HG03439 (cell line): ENCODE results near the gene YPEL3.

ENCODE experiments used
- ATAC-seq: cut with Tn5 transposase; IDR thresholded peaks from one replicate; pipeline ENCODE4 v1.9.1; 2021; ENCODE audit warnings: mild to moderate bottlenecking, moderate library complexity; ENCODE audit not compliant: unreplicated experiment

YPEL3 gene

DNA sequence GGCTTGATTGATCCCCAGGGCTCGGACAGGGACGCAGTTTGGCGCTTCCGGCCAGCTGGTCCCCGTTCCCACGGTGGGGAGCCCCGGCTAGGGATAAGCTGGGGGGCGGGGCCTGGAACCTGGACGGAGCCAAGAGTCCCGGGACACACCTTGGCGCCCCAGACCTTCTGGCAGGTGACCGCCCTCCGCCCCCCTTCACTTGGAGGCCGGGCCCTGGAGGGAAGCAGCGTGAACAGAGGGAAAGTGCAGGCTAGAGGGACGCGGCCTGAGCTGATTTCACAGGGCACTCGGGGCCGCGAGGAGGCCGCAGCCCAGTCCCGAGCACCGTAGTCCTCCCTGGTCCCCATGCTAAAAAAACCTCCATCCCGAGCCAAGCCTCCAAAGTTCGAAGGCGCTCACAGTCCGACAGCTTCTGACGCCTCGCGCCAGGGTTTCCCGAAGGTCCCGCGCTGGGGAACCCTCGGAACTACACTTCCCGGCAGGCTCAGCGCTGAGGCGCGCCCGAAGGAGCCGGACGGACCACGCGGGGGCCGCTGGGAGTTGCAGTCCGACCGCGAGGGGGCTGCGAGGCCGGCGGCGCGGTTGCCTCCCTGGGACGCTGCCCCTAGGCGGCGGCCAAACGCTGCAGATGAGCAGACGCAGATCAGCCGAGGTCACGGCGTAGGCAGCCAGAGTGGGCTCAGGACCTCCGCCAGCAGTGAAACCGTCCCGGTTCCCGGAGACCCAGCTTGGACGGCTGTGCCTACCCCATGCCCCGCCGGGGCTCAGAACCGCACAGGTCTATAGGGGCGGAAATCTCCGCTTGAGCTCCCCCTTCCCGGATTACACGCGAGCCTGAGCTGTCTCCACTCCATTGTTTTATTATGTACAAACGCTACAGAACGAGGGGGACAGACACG, 4.3 kb downstream of the YPEL3 start, which contains the start of gene TBX6:
Gene TBX6 (minus strand): TSS at position 451 of the 899 bp plus-strand sequence. CDS start 731 bp downstream, outside the sequence.
- ATAC-seq = peak; percentile 65

- ATAC-seq = no peak
Observed at GRCh38 chr16:30090610-30091331, 5.2 kb downstream of the YPEL3 start.

- no peak for ATAC-seq
Observed at GRCh38 chr16:30088832-30089624, 7.0 kb downstream of the YPEL3 start.

GRCh38 chr16:30088237-30088831, 7.7 kb downstream of the YPEL3 start:
- ATAC-seq = no peak

DNA sequence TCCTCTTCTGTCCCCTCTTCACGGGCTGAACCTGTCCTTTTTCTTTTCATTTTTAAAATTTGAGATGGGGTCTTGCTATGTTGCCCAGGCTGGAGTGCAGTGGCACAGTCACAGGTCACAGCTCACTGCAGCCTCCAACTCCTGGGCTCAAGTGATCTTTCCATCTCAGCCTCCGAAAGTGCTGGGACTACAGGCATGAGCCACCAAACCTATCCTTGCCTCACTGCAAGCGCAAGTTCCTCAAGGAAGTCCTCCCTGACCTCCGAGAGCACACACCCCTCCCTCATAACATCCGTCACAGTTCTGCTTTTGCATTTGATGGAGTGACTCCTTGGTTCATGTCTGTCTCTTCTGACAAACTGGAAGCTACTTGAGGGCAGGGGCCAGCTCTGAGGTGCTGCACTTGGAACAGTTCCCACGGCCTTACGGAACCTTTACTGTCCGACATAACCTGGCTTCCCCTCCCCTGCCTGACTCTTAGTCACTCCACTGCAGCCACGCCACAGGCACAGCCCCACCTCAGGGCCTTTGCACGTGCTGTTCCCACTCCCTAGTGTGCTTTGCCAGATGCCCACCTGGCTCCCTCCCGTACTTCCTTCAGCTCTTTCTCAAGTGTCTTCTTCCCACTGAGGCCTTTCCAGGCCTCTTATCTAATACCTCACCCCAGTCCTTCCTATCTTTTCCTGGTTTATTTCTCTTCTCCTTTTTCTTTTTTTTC, 8.7 kb downstream of the YPEL3 start:
- ATAC-seq = no peak

DNA sequence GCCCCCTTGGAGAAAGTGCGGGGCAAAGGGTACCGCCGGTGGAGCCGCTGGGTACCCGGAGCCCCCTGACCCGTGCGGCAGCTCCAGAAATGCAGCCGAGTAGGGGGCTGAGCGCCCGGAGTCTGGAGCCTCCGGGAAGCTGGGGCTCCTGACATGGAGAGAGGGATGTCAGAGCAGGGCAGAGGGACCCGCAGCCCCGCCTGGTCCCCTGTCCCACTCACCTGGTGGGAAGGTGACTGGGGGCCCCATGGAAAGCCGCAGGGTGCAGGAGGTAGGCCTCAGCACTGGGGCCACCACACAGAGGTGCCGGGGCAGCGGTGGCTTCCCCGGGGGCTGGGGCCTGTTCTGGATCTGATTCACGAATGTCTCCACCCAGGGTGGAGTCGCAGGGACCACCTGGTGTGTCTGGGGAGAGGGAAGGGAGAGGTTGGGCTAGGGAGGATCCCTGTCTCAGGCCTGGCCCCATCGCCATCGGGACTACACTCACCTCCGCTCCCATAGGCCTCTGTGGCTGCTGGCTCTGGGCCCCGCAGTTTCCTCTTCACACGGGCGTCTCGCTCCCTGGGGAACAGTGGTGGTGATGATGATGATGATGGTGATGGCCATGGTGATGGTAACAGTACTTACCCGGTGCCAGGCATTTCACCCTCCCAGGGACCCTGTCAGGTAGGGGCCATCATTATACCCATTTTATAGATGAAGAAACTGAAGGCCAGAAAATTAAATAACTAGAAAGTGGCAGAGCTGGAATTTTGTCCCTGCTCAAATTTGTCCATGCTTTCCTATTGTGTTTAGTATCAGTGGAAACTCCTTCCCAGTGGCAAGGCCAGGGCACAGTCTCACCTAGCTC, 9.5 kb downstream of the YPEL3 start:
- ATAC-seq = no peak

DNA sequence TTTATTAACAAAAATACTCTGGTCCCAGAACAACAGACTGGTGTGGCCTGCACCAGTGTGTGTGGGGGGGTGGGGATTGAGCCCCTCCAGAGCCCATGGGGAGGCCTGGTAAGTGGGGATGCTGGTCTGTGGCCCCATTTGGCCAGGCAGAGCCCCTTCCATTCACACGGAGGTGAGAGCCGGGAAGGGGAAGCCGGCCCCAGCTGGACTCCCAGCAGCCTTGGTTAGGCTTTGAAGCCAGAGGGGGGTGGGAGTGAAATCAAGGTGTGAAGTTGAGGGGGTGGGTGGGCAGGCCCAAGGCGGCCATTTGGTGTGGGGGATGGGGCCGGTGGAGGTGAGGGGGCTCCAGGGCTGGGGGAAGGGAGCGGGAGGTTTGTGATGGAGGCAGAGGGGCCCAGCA, 10.2 kb downstream of the YPEL3 start:
- no peak for ATAC-seq

DNA sequence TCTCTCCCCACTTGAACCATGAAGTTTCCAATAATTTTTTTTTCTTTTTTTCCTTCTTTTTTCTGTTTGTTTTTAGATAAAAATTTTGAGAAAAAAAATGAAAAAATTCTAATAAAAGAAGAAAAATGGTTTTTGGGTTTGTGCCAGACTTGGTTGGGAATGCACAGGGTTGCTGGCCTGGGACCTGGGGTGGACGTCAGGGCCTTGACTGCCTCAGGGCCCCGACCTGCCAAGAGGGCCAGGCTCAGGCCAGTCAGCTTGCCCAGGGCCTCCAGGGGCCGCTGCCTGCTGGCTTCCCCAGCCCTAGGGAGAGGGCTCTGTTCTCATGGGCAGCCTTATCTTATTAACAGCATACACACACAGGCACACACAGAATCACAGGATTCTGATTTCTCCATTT, 10.8 kb downstream of the YPEL3 start:
- no peak for ATAC-seq

DNA sequence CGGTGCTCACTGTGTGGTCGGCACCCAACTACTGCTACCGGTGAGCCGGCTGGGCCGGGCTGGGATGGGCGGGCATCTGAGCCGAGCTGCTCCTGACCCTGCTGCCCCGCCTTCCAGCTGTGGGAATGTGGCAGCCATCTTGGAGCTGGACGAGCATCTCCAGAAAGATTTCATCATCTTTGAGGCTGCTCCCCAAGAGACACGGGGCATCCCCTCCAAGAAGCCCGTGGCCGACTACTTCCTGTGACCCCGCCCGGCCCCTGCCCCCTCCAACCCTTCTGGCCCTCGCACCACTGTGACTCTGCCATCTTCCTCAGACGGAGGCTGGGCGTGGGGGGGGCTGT, 11.2 kb downstream of the YPEL3 start:
- ATAC-seq = no peak

- ATAC-seq = no peak
Observed at GRCh38 chr16:30084096-30084815, 11.8 kb downstream of the YPEL3 start.

GRCh38 chr16:30083216-30084055, 12.6 kb downstream of the YPEL3 start:
- no peak for ATAC-seq

DNA sequence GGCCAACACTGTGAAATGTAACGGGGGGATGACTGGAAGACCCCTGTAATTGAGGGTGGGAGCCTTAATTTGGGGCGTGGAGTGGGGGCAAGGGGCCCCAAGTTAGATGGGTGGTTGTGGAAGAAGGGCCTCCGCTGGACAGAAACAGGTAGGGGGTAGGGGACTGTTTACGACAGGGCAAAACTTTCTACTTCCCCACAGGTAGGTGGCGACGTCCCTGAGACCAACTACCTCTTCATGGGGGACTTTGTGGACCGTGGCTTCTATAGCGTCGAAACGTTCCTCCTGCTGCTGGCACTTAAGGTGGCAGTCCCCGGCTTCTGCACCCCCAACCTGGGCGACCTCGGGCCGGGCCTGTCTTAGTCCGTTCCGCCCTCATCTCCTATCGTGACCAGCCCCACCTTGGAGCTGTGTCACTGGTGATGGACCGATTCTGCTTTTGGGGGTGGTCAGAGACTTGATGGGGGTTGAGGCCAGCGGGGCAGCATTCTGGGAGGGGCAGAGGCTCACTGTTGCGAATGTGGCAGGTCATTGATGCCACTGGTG, 13.4 kb downstream of the YPEL3 start:
- ATAC-seq = no peak

GRCh38 chr16:30079480-30079879, 16.5 kb downstream of the YPEL3 start:
- ATAC-seq = no peak

DNA sequence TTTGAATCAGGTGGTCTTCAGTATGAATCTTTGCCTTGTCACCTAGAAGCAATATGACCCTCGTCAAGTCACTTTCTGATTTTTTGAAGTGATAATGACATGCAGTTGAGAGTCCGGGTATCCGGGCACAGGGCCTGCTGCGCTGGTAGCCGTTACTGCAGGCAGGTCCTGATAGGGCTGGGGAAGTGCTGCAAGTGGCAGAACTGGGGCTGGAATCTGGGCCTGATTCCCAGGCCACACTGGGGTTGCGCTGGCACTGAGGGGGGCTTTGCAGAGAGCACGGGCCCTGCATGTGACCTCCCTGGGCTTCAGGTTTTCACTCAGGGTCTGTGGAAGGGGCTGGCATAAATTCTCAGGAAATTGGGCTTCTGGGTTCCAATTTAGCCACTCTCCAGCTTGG, 17.3 kb downstream of the YPEL3 start:
- no peak for ATAC-seq

GRCh38 chr16:30077656-30078055, 18.4 kb downstream of the YPEL3 start:
- no peak for ATAC-seq

- peak; percentile 6 for ATAC-seq
Observed at GRCh38 chr16:30076276-30076791, 19.7 kb downstream of the YPEL3 start.
